Endothelial cell of umbilical vein (primary cell): ENCODE measurements around the gene MPIG6B.

Experiments
- EZH2 ChIP-seq: IDR thresholded peaks from 2 replicates; pipeline ENCODE4 v1.6.1; 2012; ENCODE audit warnings: borderline replicate concordance, low read depth, mild to moderate bottlenecking, moderate library complexity, low read length, inconsistent platforms; ENCODE audit not compliant: severe bottlenecking
- FOS ChIP-seq: IDR thresholded peaks from 2 replicates; pipeline ENCODE4 v1.6.1; 2011; ENCODE audit warnings: mild to moderate bottlenecking, low read length, moderate library complexity, borderline replicate concordance; ENCODE audit not compliant: insufficient read depth
- JUN ChIP-seq: IDR thresholded peaks from 2 replicates; pipeline ENCODE4 v1.6.1; 2011; ENCODE audit warnings: borderline replicate concordance, low read depth; ENCODE audit not compliant: insufficient read length, insufficient read depth
- POLR2A ChIP-seq: IDR thresholded peaks from 2 replicates; pipeline ENCODE4 v1.6.1; 2012; ENCODE audit warnings: low read depth, mild to moderate bottlenecking, control low read depth, low read length
- POLR2AphosphoS5 ChIP-seq: IDR thresholded peaks from 2 replicates; pipeline ENCODE4 v1.6.1; 2012; ENCODE audit warnings: low read depth, mild to moderate bottlenecking, control low read depth, low read length, moderate library complexity; ENCODE audit not compliant: insufficient read depth
- TF ChIP-seq, protein P1 (sequence below), 2 donors: IDR thresholded peaks; 1 replicate in 1 of 2; 2 replicates in 1 of 2; pipeline ENCODE4 v1.5.1; 2011; ENCODE audit warnings: low read length in 2 of 2, mild to moderate bottlenecking in 2 of 2, moderate library complexity in 2 of 2, control low read depth in 1 of 2, inconsistent platforms in 1 of 2, low read depth in 1 of 2; ENCODE audit not compliant: insufficient read depth in 1 of 2; ENCODE audit errors: extremely low read depth in 1 of 2
- TF ChIP-seq, protein P2 (sequence below): IDR thresholded peaks from 2 replicates; pipeline ENCODE4 v1.6.1; 2011; ENCODE audit not compliant: insufficient read depth, insufficient read length

DNA sequence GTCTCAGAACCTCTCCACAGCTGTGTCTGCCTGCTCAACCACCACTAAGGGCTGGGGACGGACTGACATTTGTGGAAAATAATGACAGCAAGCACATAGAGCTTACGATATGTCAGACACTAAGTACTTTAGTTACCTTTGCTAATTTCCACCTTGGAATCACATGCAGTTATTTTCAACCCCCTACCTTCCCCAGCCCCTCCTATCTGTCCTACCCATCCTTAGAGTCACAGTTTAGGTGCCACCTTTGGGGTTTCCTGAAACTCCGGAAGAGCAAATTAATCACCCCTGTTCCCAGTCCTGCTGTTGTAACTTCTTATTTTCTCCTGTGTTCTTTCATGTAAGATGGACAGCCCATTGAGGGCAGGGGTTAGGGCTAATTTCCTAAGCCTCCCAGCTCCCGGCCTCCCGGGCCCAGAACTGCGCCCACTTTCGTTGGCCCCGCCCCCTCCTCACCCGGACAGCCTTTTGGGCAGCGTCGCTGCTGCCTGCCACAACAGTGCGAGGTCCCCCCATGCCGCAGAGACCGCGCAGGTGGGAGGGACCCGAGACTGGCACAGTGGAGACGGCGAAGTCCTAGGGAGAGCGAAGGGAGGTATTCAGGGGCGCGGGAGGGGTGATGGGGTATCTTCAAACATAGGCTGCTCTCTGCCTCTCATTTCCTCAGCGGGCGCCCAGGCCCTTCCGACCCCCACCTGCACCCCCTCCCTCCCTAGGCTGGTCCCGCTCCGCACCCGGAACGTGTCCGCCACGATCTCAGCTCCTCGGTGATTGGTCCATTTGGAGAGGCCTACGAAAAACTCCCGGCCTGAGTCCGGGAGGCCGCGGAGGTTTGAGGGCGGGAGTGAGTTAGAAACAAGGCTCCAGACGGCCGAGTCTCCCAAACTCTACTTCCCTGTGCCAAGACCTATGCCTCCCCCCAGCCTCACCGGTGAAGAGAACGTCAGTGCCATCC lies 4.8 kb downstream of the MPIG6B start:
- TF ChIP-seq, protein P1, sequence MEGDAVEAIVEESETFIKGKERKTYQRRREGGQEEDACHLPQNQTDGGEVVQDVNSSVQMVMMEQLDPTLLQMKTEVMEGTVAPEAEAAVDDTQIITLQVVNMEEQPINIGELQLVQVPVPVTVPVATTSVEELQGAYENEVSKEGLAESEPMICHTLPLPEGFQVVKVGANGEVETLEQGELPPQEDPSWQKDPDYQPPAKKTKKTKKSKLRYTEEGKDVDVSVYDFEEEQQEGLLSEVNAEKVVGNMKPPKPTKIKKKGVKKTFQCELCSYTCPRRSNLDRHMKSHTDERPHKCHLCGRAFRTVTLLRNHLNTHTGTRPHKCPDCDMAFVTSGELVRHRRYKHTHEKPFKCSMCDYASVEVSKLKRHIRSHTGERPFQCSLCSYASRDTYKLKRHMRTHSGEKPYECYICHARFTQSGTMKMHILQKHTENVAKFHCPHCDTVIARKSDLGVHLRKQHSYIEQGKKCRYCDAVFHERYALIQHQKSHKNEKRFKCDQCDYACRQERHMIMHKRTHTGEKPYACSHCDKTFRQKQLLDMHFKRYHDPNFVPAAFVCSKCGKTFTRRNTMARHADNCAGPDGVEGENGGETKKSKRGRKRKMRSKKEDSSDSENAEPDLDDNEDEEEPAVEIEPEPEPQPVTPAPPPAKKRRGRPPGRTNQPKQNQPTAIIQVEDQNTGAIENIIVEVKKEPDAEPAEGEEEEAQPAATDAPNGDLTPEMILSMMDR (IDR thresholded peaks at IDR 0.05; ENCODE audit: extremely low read depth in 1 of 2, insufficient read depth in 1 of 2, low read depth in 1 of 2, low read length in 2 of 2): no peak
- no peak for TF ChIP-seq POLR2AphosphoS5
- no peak for TF ChIP-seq EZH2
- no peak for TF ChIP-seq FOS
- TF ChIP-seq, protein P2, sequence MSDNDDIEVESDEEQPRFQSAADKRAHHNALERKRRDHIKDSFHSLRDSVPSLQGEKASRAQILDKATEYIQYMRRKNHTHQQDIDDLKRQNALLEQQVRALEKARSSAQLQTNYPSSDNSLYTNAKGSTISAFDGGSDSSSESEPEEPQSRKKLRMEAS: no peak
- TF ChIP-seq POLR2A: no peak
- no peak for TF ChIP-seq JUN
